A549 treated with ZK216348 at 1 μM for 4 hours (cell line): ENCODE measurements around the gene PPP5C. TPM values are rescaled to one million over a fixed set of nuclear protein-coding genes. Genes with fewer than 3 reads are reported as not detected.

Experiments
- total RNA-seq: library from RNA; stranded (reverse); fragments of 200-300 nt; extraction: Qiagen RNA extraction; gene quantifications from 5 replicates; pipeline ENCODE4 v1.2.3, GENCODE V29; 2022; ENCODE audit warnings: low read depth

The PPP5C gene, protein sequence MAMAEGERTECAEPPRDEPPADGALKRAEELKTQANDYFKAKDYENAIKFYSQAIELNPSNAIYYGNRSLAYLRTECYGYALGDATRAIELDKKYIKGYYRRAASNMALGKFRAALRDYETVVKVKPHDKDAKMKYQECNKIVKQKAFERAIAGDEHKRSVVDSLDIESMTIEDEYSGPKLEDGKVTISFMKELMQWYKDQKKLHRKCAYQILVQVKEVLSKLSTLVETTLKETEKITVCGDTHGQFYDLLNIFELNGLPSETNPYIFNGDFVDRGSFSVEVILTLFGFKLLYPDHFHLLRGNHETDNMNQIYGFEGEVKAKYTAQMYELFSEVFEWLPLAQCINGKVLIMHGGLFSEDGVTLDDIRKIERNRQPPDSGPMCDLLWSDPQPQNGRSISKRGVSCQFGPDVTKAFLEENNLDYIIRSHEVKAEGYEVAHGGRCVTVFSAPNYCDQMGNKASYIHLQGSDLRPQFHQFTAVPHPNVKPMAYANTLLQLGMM
- total RNA-seq, result 72.5 to 93.3 TPM (median 90.0 TPM) in 5 replicates

DNA sequence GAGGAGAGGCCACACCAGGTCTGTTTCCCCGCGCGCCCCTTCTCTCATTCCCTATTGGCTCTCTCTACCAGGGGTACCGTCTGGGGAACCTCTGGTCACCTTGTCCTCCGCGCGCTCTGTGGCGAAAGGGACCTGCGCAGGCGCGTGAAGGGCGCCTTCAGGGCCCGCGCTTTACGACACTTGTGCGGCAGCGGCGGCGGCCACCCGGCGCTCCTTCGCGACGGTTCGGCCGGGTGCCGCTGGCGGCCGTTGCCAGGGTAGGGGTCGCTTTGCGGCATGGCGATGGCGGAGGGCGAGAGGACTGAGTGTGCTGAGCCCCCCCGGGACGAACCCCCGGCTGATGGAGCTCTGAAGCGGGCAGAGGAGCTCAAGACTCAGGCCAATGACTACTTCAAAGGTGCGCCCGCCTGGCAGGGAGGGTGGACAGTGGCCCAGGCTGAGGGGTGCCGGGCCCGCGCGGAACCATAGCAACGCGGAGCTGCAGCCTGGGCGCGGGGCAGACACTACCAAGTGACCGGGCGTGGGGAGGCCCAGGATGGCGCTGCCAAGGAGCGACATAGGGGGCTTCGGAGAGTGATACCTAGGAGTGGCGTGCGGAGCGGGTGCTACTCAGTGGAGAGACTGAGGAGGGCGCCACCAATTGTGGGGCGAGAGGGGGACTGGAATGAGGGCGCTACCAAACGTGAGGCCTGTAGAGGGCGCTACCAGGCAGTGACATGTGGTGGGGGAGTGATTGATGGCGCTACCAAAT is at the start of gene PPP5C:
TSS of gene PPP5C (plus strand) at position 267 of the 751 bp plus-strand sequence. CDS start at position 277, 10 bp downstream.

DNA sequence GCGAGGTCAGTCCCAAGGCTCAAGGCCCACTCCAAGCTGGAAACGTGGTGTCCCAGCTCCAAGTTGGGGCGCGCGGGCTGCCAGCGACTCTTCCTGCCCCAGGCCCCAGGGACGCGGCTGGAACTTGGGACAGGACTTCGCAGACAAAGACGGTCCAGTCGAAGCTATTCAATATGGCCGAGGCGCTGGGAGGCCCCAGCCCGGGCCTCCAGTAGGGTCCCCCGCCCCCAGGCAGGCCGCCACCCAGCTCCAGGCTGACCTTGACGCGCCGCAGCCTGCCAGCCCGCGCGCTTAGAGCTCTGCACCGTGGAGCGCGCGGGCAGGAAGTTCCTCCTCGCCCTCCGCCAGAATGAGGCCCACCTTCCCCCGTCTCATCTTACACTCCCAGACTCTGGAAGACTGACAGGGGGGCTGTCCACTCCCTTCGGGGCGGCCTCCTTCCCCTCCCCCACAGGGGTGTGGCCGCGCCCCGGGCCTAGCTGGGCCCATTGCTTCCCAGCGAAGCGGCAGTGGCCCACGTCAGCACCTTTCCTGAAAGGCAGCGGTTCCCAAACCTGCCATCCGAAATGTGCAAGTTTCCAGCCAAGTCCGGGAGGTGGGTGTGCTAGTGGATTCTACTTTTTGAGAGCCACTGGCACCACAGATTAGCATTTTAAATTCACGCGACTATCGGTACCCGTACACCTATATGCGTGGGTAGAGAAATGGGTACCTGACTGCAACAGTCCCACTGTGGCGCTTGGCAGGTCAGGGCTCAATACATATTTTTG is 66.6 kb downstream of the PPP5C start, which contains the start of gene CCDC8:
TSS of gene CCDC8 (minus strand) at position 303 of the 770 bp plus-strand sequence. CDS start 754 bp downstream, outside the sequence.

DNA sequence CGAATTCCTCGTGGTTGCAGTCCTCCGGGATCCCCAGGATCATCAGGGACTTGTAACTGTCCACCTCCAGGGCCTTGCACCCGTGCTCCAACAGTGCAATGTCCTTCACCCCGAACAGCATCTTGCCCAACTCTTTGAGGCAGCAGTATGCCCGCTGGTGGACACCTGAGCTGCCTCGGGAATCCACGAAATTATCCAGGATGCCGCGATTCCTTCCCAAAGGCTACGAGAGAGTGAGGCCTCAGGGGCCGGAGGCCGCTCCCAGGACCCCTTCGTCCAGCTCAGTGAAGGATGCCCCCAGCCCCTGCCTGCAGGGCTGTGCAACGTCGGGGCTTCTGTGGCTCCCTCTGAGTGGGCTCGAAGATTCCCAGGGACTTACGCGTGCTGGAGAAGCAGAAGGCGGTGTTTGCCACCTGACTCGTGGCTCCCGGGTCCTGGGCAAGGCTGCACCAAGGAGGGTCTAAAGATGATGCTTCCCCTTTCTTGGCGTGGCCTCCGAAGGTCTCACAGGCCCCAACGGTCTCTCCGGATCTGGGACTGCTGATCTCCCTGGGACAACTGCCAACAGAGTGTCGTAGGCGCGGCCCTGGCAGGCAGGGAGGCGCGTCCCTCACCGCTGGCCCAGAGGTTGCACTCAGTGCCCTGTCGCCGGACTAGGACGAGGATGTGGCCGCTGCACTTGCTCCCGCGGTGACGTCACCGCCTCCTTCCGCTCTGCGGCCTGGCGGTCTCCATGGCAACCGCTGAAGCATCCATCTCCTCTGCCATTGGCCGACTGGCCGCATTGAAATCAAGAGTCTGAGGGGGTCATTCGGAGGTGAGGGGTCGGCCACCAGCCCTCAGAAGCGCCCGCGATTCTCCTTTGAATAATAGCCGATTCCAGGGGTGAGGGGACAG is 81.6 kb downstream of the PPP5C start, which contains the start of gene PNMA8C:
TSS of gene PNMA8C (minus strand) at position 698 of the 897 bp plus-strand sequence. CDS start at position 121, 577 bp downstream.

Other genes with a start within 250 kb of the PPP5C start
- gene IGFL3, start 222.4 kb upstream of the PPP5C start, total RNA-seq, result not detected in 5 replicates
- gene IGFL2, start 198.8 kb upstream of the PPP5C start, total RNA-seq, result 0.50 to 1.3 TPM (median 0.73 TPM) in 5 replicates
- gene IGFL1, start 117.3 kb upstream of the PPP5C start, total RNA-seq, result 1.3 to 3.8 TPM (median 2.4 TPM) in 5 replicates
- gene HIF3A, start 50.0 kb upstream of the PPP5C start, total RNA-seq, result not detected in 5 replicates
- not detected in 5 replicates for gene CCDC8, start 66.5 kb downstream of the PPP5C start, total RNA-seq
- not detected in 5 replicates for gene PNMA8C, start 81.8 kb downstream of the PPP5C start, total RNA-seq
- gene PNMA8A, start 124.5 kb downstream of the PPP5C start, total RNA-seq, result 8.1 to 11.0 TPM (median 10.6 TPM) in 5 replicates
- gene PNMA8B, start 148.8 kb downstream of the PPP5C start, total RNA-seq, result not detected in 5 replicates